SK-N-SH (cell line): ENCODE results near the gene PCSK6. TPM values are rescaled to one million over a fixed set of nuclear protein-coding genes. Genes with fewer than 3 reads are reported as not detected.

ENCODE experiments used
- CTCF ChIA-PET: fragments of 300-600, 350-600 bp; formaldehyde crosslinking; extraction: SDS; loops from one replicate; lab custom pipeline; 2021; lab: Yijun Ruan, JAX
- POLR2A ChIA-PET: fragments of 350-600 bp; sonication (Branson Sonifier 250); formaldehyde crosslinking; extraction: SDS; loops from one replicate; lab custom pipeline; 2020; ENCODE audit warnings: antibody characterized with exemption, inconsistent platforms; lab: Yijun Ruan, JAX
- DNase-seq: peaks from one replicate; pipeline ENCODE4 v3.0.0; 2012
- H2AFZ ChIP-seq: fragments of 200-600 bp; sonication (generic); 2 replicates; pipeline ENCODE4 v1.8.1; 2016; ENCODE audit warnings: antibody characterized with exemption, mild to moderate bottlenecking, low read depth
- H3F3A ChIP-seq: fragments of 200-600 bp; sonication (generic); replicated peaks from 2 replicates; pipeline ENCODE3; 2016; ENCODE audit warnings: antibody characterized with exemption, mild to moderate bottlenecking; ENCODE audit not compliant: insufficient read depth
- H3K27ac ChIP-seq, 2 experiments: fragments of 200-500 bp in 1 of 2; fragments of 200-600 bp in 1 of 2; sonication (Bioruptor generic) in 1 of 2; sonication (generic), shearing (Covaris generic) in 1 of 2; 2 replicates each; pipeline versions ENCODE4 v1.5.1 to v1.6.1; 2014 to 2016; ENCODE audit warnings: low read depth in 2 of 2, inconsistent platforms in 1 of 2, low read length in 1 of 2, mild to moderate bottlenecking in 1 of 2, mixed read lengths in 1 of 2
- H3K27me3 ChIP-seq: fragments of 200-600 bp; sonication (generic), shearing (Covaris generic); 2 replicates; pipeline ENCODE4 v1.6.1; 2016; ENCODE audit warnings: mixed run types; ENCODE audit not compliant: insufficient read depth
- H3K36me3 ChIP-seq, 2 experiments: fragments of 200-500 bp in 1 of 2; fragments of 200-600 bp in 1 of 2; sonication (Bioruptor generic) in 1 of 2; sonication (generic) in 1 of 2; replicated peaks in 1 of 2; 2 replicates each; pipeline versions ENCODE3 to v1.5.1; 2014 to 2016; ENCODE audit warnings: low read length in 1 of 2, mild to moderate bottlenecking in 1 of 2; ENCODE audit not compliant: insufficient read depth in 2 of 2, control insufficient read depth in 1 of 2
- H3K4me1 ChIP-seq, 2 experiments: fragments of 200-500 bp in 1 of 2; fragments of 200-600 bp in 1 of 2; sonication (Bioruptor generic) in 1 of 2; sonication (generic), shearing (Covaris generic) in 1 of 2; 2 replicates each; pipeline versions ENCODE4 v1.5.1 to v1.6.1; 2014 to 2016; ENCODE audit warnings: low read depth in 1 of 2, low read length in 1 of 2, mixed run types in 1 of 2; ENCODE audit not compliant: insufficient read depth in 2 of 2, control insufficient read depth in 1 of 2
- H3K4me2 ChIP-seq: fragments of 200-600 bp; sonication (generic), shearing (Covaris generic); 2 replicates; pipeline ENCODE4 v1.6.1; 2017; ENCODE audit warnings: mixed run types
- H3K4me3 ChIP-seq, 2 experiments: fragments of 200-500 bp in 1 of 2; fragments of 200-600 bp in 1 of 2; sonication (Bioruptor generic) in 1 of 2; sonication (generic), shearing (Covaris generic) in 1 of 2; 2 replicates each; pipeline versions ENCODE4 v1.5.1 to v1.8.1; 2014 to 2016; ENCODE audit warnings: low read depth in 2 of 2, inconsistent platforms in 1 of 2, low read length in 1 of 2, mild to moderate bottlenecking in 1 of 2, mixed read lengths in 1 of 2, moderate library complexity in 1 of 2
- H3K79me2 ChIP-seq: fragments of 200-600 bp; sonication (generic); 2 replicates; pipeline ENCODE4 v1.8.1; 2017; ENCODE audit warnings: mild to moderate bottlenecking; ENCODE audit not compliant: insufficient read depth
- H3K9ac ChIP-seq: fragments of 200-600 bp; sonication (generic); 2 replicates; pipeline ENCODE4 v1.6.1; 2017; ENCODE audit warnings: mixed run types
- H3K9me2 ChIP-seq: fragments of 200-600 bp; sonication (generic); 2 replicates; pipeline ENCODE4 v1.6.1; 2017; ENCODE audit warnings: mixed run types
- H3K9me3 ChIP-seq: fragments of 200-600 bp; sonication (generic); 2 replicates; pipeline ENCODE4 v1.6.1; 2017; ENCODE audit warnings: mixed run types, mild to moderate bottlenecking, moderate library complexity
- H4K20me1 ChIP-seq: fragments of 200-600 bp; sonication (generic); 2 replicates; pipeline ENCODE4 v1.6.1; 2017; ENCODE audit warnings: mild to moderate bottlenecking, mixed run types; ENCODE audit not compliant: insufficient read depth
- CHD2 ChIP-seq: fragments of 150-350 bp; IDR thresholded peaks from 2 replicates; pipeline ENCODE4 v1.6.1; 2018; ENCODE audit warnings: low read length; ENCODE audit not compliant: partially characterized antibody
- ELF1 ChIP-seq: IDR thresholded peaks from 2 replicates; pipeline ENCODE4 v1.4.0; 2012
- EZH2phosphoT487 ChIP-seq: fragments of 200-600 bp; sonication (generic); IDR thresholded peaks from 2 replicates; pipeline ENCODE4 v1.6.1; 2017; ENCODE audit warnings: low read depth, mixed run types, mild to moderate bottlenecking, antibody characterized with exemption, moderate library complexity, borderline replicate concordance
- GABPA ChIP-seq: IDR thresholded peaks from 2 replicates; pipeline ENCODE4 v1.4.0; 2012; ENCODE audit warnings: low read depth, mild to moderate bottlenecking
- GATA2 ChIP-seq: sonication (generic); formaldehyde crosslinking; IDR thresholded peaks from 2 replicates; pipeline ENCODE4 v1.5.0; 2020; ENCODE audit warnings: mild to moderate bottlenecking, missing genetic modification reagents
- MAX ChIP-seq: IDR thresholded peaks from 2 replicates; pipeline ENCODE4 v1.4.0; 2012; ENCODE audit warnings: low read depth
- MEF2A ChIP-seq: IDR thresholded peaks from 2 replicates; pipeline ENCODE4 v1.4.0; 2012; ENCODE audit warnings: low read depth, borderline replicate concordance
- NFIC ChIP-seq: IDR thresholded peaks from 2 replicates; pipeline ENCODE4 v1.4.0; 2012; ENCODE audit warnings: borderline replicate concordance
- PBX3 ChIP-seq: IDR thresholded peaks from 2 replicates; pipeline ENCODE4; 2012
- POLR2AphosphoS5 ChIP-seq: IDR thresholded peaks from 2 replicates; pipeline ENCODE4 v1.6.1; 2012; ENCODE audit warnings: low read depth, low read length
- RCOR1 ChIP-seq: fragments of 150-350 bp; IDR thresholded peaks from 2 replicates; pipeline ENCODE4 v1.6.1; 2017; ENCODE audit warnings: antibody characterized with exemption, low read length
- RFX5 ChIP-seq: IDR thresholded peaks from 2 replicates; pipeline ENCODE4 v1.6.1; 2012; ENCODE audit warnings: mild to moderate bottlenecking, improper control_type of control experiment, low read length
- SMC3 ChIP-seq: IDR thresholded peaks from 2 replicates; pipeline ENCODE4 v1.6.1; 2012; ENCODE audit warnings: low read depth, low read length, improper control_type of control experiment
- TEAD4 ChIP-seq: IDR thresholded peaks from 2 replicates; pipeline ENCODE4 v1.4.0; 2012; ENCODE audit warnings: mild to moderate bottlenecking, borderline replicate concordance; ENCODE audit not compliant: insufficient read depth
- USF1 ChIP-seq: IDR thresholded peaks from 2 replicates; pipeline ENCODE4 v1.4.0; 2012; ENCODE audit warnings: low read depth, borderline replicate concordance
- ZBTB33 ChIP-seq: IDR thresholded peaks from 2 replicates; pipeline ENCODE4 v1.4.0; 2012; ENCODE audit warnings: low read depth, borderline replicate concordance
- WGBS: methylation state at CpG from one replicate; pipeline ENCODE4 v1.1.6; 2017; ENCODE audit warnings: low lambda C conversion rate; 5-methylcytosine and 5-hydroxymethylcytosine counted together
- polyA plus RNA-seq, 3 experiments: library from polyadenylated mRNA; depleted of rRNA; stranded (reverse); fragments of >200 nt; gene quantifications; 2 replicates each; pipeline ENCODE4 v1.2.3, GENCODE V29; 2012

The PCSK6 gene
- polyA plus RNA-seq, 1 of the 3 experiments (the other 2 are of a cell fraction) = 0.03 TPM

- H3K79me2 ChIP-seq = no peaks in the 10 kb centered on the region
- no peak overlapping the region for H3K9ac ChIP-seq
- H4K20me1 ChIP-seq = no peaks in the 10 kb centered on the region
- H3K9me2 ChIP-seq = no peaks in the 10 kb centered on the region
- H3F3A ChIP-seq = no peaks in the 10 kb centered on the region
- H3K36me3 ChIP-seq = no peaks in the 10 kb centered on the region
- no peak overlapping the region for H3K4me2 ChIP-seq
- H3K9me3 ChIP-seq = no peaks in the 10 kb centered on the region
- no peak for TF ChIP-seq EZH2phosphoT487
- no peak for TF ChIP-seq MAX
- TF ChIP-seq CHD2 = no peak
- TF ChIP-seq RFX5 = no peak
- TF ChIP-seq ZBTB33 = no peak
- no peak overlapping the region for H2AFZ ChIP-seq
- ChIA-PET CTCF (interaction anchor here (0.9 to 10.4 kb wide), 2 partner anchors 194 to 333 kb away, joined by 3 to 125 read pairs; no protein-coding TSS in a partner anchor), POLR2A (no interaction called here)
- H3K27me3 ChIP-seq = no peaks in the 10 kb centered on the region
- H3K27ac ChIP-seq = no peak overlapping the region
- DNase-seq = peak; percentile 13
- H3K4me1 ChIP-seq = no peaks in the 10 kb centered on the region; a peak in 1 of 4 replicates
- WGBS = 72% methylated on average over 13 of the region's 16 CpGs
- no peak overlapping the region for H3K4me3 ChIP-seq
Observed at GRCh38 chr15:101307897-101308603, 181.5 kb downstream of the PCSK6 start.

- Histone ChIP-seq H3K9me2 (no peaks in the 10 kb centered on the region), H2AFZ (no peak overlapping the region), H3K4me3 (no peak overlapping the region), H3K9me3 (no peaks in the 10 kb centered on the region), H3K36me3 (no peaks in the 10 kb centered on the region), H3K4me2 (no peak overlapping the region), H3F3A (no peaks in the 10 kb centered on the region), H3K79me2 (no peaks in the 10 kb centered on the region), H3K4me1 (no peaks in the 10 kb centered on the region; a peak in 1 of 4 replicates), H4K20me1 (no peaks in the 10 kb centered on the region), H3K9ac (no peak overlapping the region), H3K27me3 (no peaks in the 10 kb centered on the region), H3K27ac (no peak overlapping the region)
- ChIA-PET POLR2A (no interaction called here), CTCF (interaction anchor here (10.4 kb wide), 1 partner anchor 334 kb away, joined by 125 read pairs; no protein-coding TSS in a partner anchor)
- DNase-seq = peak; percentile 16
- 64% methylated on average over 10 of the region's 24 CpGs for WGBS
- TF ChIP-seq MEF2A (no peak), NFIC (no peak), SMC3 (no peak), ZBTB33 (no peak), TEAD4 (no peak), GABPA (no peak), RCOR1 (no peak), POLR2AphosphoS5 (no peak), USF1 (no peak), ELF1 (no peak), GATA2 (CRISPR knock-in tag) (no peak), PBX3 (no peak)
Observed at GRCh38 chr15:101307048-101307896, 182.2 kb downstream of the PCSK6 start.
